GM19023 (cell line): ENCODE measurements around the gene CCDC90B.
"Not testable (repeated sequence)": the region's sequence is repeated elsewhere in the genome, so short reads cannot be mapped to it uniquely, and the experiment has no call there.

ENCODE experiments used
- ATAC-seq: cut with Tn5 transposase; IDR thresholded peaks from one replicate; pipeline ENCODE4 v1.9.1; 2021; ENCODE audit warnings: mild to moderate bottlenecking, moderate library complexity; ENCODE audit not compliant: unreplicated experiment

CCDC90B gene

DNA sequence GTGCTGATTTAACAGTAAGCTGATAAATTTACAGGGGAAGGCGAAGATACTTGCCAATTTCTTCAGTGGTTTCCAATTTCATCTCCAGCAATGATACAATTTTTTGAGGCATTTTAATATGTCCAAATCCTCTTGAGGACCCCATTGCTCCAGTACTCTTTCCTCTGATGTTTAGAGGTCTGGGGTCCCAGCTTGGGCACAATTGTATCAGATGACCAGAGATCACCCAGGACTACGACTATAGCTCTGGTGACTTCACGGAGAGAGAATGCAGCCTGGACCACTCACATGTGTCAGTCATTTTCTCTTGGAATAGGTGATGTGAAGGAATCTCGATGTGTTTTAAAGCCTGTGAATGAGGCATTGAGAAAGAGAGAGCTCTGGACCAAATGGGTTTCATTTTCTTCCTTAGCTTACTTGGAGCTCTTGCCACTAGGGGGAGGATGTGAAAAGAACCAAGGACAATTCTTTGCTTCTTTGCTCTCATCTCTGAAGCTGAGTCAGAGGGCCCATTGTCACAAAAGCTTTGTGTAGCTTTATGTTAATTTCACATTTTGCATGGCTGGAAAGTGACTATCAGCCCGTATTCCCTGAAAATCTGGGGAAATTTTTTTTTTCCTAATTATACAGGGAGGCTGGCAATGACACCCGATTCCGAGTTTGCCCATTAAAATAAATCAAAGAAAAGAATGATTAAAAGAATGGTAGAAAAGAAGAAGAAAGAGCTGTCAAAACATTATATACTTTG is 6.7 kb upstream of the CCDC90B start:
- peak; percentile 70 for ATAC-seq

DNA sequence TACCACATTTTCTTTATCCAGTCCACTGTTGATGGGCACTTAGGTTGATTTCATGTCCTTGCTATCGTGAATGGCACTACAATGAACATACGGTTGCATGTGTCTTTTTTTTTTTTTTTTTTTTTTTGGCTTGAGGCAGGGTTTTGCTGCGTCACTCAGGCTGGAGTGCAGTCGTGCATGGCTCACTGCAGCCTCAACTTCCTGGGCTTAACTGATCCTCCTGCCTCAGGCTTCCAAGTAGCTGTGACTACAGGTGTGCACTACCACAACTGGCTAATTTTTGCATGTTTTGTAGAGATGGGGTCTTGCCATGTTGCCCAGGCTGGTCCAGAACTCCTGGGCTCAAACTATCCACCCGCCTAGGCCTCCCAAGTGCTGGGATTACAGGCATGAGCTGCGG is 1.5 kb upstream of the CCDC90B start:
- ATAC-seq = no peak

- peak; percentile 46 for ATAC-seq
Measured at GRCh38 chr11:83285151-83285770, 906 bp downstream of the CCDC90B start.

- no peak for ATAC-seq
Measured at GRCh38 chr11:83284501-83285150, 1.5 kb downstream of the CCDC90B start.

DNA sequence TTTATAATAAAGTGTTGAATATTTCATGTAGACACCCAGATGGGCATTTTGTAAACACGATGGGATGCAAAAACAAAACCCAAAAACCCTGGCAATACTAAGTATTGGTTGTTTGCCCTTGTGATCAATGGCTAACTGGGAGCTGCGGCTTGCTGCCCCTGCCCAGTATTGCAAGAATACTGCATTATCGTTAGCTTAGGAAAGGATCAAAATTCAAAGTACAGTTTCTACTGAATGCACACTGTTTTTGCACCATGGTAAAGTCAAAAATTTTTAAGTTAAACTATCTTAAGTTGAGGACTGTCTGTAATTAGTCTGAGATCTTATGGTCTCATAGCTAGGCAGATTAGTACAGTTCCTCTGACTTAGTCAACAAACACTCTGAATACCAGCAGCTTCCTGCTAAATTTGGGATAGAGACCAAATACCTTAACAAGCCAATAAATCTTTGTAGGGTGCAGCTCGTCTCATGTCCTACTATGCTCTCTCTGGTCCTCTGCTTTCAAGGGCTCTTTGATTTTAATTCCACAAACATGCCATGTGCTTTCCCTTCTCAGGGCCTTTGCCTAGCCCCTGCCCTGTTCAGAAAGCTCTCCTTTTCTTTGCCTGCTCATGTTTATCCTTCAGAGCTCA is 4.0 kb downstream of the CCDC90B start:
- ATAC-seq = no peak

DNA sequence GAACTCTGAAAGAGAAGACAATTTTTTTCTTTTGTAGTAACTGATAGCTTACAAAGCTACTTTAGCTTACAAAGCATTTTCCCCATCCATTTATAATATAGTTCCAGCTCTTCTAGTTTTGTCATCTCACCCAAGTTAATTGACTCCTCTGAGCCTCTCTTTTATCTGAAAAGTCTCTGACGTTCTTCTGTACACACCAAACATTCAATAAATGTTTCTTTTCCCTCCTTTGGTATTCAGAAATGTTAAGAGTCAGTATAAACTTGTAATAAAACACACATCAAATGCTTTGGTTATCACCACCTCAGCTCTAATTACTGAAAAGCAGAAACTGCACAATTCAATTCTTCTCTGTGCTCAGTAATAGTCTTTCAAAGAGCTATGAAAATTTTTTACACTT is 5.9 kb downstream of the CCDC90B start:
- ATAC-seq = no peak

- ATAC-seq = no peak
Measured at GRCh38 chr11:83278351-83278750, 7.8 kb downstream of the CCDC90B start.

GRCh38 chr11:83275888-83276641 is 10.1 kb downstream of the CCDC90B start:
- no peak for ATAC-seq

DNA sequence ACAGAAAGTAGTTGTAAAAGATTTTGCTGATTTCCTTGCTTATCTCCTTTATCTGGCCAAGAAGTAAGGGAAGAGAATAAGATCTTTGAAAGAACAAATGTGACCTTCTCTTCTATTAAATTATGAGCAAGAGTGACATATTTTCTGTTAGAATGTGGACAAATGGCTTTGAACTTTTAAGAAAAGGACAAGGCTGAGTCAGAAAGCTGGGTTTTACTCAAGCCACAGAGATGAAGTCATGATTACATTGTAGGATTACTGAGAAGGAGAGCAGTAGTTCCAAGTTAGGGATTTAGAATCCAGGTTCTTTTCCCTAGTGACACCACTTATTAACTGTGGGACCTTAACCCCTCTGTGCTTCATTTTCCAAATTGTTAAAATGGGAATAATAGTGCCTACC is 13.5 kb downstream of the CCDC90B start:
- no peak for ATAC-seq

DNA sequence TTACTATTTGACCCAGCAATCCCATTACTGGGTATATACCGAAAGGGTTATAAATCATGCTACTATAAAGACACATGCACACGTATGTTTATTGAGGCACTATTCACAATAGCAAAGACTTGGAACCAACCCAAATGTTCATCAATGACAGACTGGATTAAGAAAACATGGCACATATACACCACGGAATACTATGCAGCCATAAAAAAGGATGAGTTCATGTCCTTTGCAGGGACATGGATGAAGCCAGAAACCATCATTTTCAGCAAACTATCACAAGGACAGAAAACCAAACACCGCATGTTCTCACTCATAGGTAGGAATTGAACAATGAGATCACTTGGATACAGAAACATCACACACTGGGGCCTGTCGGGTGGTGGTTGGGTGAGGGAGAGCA is 14.4 kb downstream of the CCDC90B start:
- ATAC-seq = not testable (repeated sequence)

DNA sequence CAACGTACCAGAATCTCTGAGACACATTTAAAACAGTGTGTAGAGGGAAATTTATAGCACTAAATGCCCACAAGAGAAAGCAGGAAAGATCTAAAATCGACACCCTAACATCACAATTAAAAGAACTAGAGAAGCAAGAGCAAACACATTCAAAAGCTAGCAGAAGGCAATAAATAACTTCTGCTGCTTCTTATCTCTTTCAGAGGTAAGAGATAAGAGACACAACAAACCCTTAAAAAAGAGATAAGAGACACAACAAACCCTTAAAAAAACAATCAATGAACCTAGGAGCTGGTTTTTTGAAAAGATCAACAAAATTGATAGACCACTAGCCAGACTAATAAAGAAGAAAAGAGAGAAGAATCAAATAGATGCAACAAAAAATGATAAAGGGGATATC is 17.1 kb downstream of the CCDC90B start:
- ATAC-seq = not testable (repeated sequence)

GRCh38 chr11:83265331-83265730 is 20.8 kb downstream of the CCDC90B start:
- no peak for ATAC-seq

DNA sequence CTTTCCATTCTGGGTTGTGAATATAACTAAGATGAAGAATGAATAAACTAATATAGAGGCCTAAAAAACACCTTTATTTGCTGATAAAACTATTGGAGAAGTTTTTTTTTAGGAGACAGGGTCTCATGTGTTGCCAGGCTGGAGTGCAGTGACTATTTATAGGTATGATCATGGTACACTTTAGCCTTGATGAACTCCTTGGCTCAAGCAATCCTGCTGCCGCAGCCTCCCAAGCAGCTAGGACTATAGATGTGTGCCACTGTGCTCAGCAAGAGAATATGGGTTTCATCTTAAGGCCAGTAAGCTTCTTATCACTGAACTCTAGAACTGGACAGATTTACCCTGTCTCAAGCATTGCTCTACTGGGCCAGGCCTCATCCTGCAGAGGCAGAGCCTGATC is 26.6 kb downstream of the CCDC90B start:
- no peak for ATAC-seq

GRCh38 chr11:83257761-83258168 is 28.4 kb downstream of the CCDC90B start:
- no peak for ATAC-seq

- ATAC-seq = no peak
Measured at GRCh38 chr11:83256602-83257340, 29.4 kb downstream of the CCDC90B start.

DNA sequence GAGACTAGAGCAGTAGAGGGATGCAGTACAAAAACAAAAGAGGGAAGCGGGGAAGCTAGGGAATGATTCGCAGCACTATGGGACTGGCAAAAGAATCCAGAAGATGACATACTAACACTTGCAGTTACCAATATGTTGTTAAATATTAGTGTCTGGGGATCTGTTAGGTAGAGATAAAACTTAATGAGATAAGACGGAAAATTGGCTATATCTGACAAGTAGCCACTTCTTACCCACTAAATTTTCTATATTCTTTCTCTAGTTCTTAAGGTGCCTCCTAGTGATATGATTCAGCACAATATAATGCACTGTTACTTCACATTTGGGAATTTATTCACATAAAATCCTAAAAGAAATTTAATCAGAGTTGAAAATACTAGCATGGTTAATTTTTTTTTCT is 30.8 kb downstream of the CCDC90B start:
- no peak for ATAC-seq

DNA sequence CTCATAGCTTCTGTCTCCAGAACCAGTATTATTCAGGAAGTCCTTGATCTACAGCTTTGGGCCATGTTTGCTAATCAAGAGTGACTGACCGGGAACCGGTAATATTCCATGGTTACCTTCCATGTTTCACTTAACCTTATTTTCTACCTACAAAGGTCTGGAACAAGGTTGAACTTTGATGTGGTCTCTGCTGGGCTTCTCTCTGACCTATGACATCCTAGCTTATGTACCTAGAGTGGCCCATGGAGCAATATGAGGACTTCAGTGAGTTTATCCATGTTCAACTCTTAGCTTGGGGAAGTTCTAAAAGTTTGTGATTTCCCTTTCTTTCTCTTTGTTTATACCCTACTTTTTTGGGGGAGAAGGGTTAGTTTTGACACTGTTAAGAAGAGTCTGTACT is 33.2 kb downstream of the CCDC90B start:
- no peak for ATAC-seq

DNA sequence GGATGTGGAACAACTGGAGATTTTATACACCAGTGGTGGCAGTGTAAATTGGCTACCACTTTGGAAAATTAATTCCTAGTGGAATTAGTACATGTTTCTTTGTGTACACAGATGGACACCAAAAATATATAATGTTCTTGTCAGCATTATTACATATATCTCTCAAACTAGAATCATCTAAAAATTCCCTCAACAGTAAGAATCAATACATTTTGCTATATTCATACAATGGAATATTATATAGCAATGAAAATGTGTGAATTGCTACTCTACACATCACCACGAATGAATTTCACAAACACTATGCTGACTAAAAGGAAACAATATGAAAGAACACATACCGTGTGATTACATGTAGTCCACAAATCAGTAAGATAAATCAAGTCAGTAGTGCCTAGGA is 33.9 kb downstream of the CCDC90B start:
- no peak for ATAC-seq

- ATAC-seq = peak; percentile 74
Measured at GRCh38 chr11:83249972-83250593, 36.1 kb downstream of the CCDC90B start.

- no peak for ATAC-seq
Measured at GRCh38 chr11:83249445-83249844, 36.7 kb downstream of the CCDC90B start.
